GM21825 (cell line): ENCODE results near the gene KCTD4.
"Not testable (repeated sequence)": the region's sequence is repeated elsewhere in the genome, so short reads cannot be mapped to it uniquely, and the experiment has no call there.

Experiments used
- ATAC-seq: cut with Tn5 transposase; IDR thresholded peaks from one replicate; pipeline ENCODE4 v1.9.1; 2021; ENCODE audit warnings: mild to moderate bottlenecking, moderate library complexity; ENCODE audit not compliant: unreplicated experiment

Gene KCTD4

GRCh38 chr13:45200701-45201232, at the start of gene KCTD4:
Gene KCTD4 (minus strand): TSS chr13:45201045. CDS start chr13:45194567, 6,478 bp downstream.
- ATAC-seq: no peak

- no peak for ATAC-seq
Observed at GRCh38 chr13:45249662-45250061, 48.8 kb upstream of the KCTD4 start.

- not testable (repeated sequence) for ATAC-seq
Observed at GRCh38 chr13:45244736-45245135, 43.9 kb upstream of the KCTD4 start.

- no peak for ATAC-seq
Observed at GRCh38 chr13:45243077-45243476, 42.2 kb upstream of the KCTD4 start.

GRCh38 chr13:45242524-45242923, 41.7 kb upstream of the KCTD4 start:
- ATAC-seq: no peak

- no peak for ATAC-seq
Observed at GRCh38 chr13:45242070-45242469, 41.2 kb upstream of the KCTD4 start.

GRCh38 chr13:45240143-45240542, 39.3 kb upstream of the KCTD4 start:
- ATAC-seq: no peak

- no peak for ATAC-seq
Observed at GRCh38 chr13:45238945-45239795, 38.3 kb upstream of the KCTD4 start.

GRCh38 chr13:45232591-45232990, 31.7 kb upstream of the KCTD4 start:
- ATAC-seq: no peak

GRCh38 chr13:45231722-45232121, 30.9 kb upstream of the KCTD4 start:
- no peak for ATAC-seq

GRCh38 chr13:45231305-45231704, 30.5 kb upstream of the KCTD4 start:
- no peak for ATAC-seq

- ATAC-seq: no peak
Observed at GRCh38 chr13:45229172-45229571, 28.3 kb upstream of the KCTD4 start.

GRCh38 chr13:45228002-45228401, 27.2 kb upstream of the KCTD4 start:
- no peak for ATAC-seq

GRCh38 chr13:45226024-45226423, 25.2 kb upstream of the KCTD4 start:
- ATAC-seq: no peak

- ATAC-seq: no peak
Observed at GRCh38 chr13:45225370-45225769, 24.5 kb upstream of the KCTD4 start.

GRCh38 chr13:45224176-45224575, 23.3 kb upstream of the KCTD4 start:
- ATAC-seq: no peak

GRCh38 chr13:45222919-45223318, 22.1 kb upstream of the KCTD4 start:
- ATAC-seq: no peak

GRCh38 chr13:45222516-45222915, 21.7 kb upstream of the KCTD4 start:
- no peak for ATAC-seq

- no peak for ATAC-seq
Observed at GRCh38 chr13:45220403-45220802, 19.6 kb upstream of the KCTD4 start.

- ATAC-seq: no peak
Observed at GRCh38 chr13:45219938-45220375, 19.1 kb upstream of the KCTD4 start.

- ATAC-seq: no peak
Observed at GRCh38 chr13:45219123-45219891, 18.5 kb upstream of the KCTD4 start.

- no peak for ATAC-seq
Observed at GRCh38 chr13:45218689-45219088, 17.8 kb upstream of the KCTD4 start.
